K562 (cell line): ENCODE data around the gene ERP27. TPM values are rescaled to one million over a fixed set of nuclear protein-coding genes. Genes with fewer than 3 reads are reported as not detected.

Experiments used
- ATAC-seq: fragments of 200-7000 bp; cut with Tn5 transposase; 3 replicates; pipeline ENCODE4 v1.9.1; 2020; ENCODE audit warnings: moderate library complexity
- BruUV-seq: library from RNA; stranded (reverse); fragments of 400-500 nt; replicated peaks from 2 replicates; lab custom pipeline; 2021; lab: Mats Ljungman, UMichigan
- CTCF ChIA-PET: fragments of 300-600 bp; formaldehyde crosslinking; extraction: SDS; loops from one replicate; lab custom pipeline; 2021; ENCODE audit warnings: low intra/inter-chr PET ratio; lab: Yijun Ruan, JAX
- POLR2A ChIA-PET: fragments of 300-600, 350-650 bp; sonication (Branson Sonifier 250); formaldehyde crosslinking; extraction: SDS; loops from one replicate; lab custom pipeline; 2021; ENCODE audit warnings: antibody characterized with exemption, inconsistent platforms; lab: Yijun Ruan, JAX
- DNase-seq, 4 experiments: peaks; one replicate each; pipeline versions ENCODE4 v3.0.0 to v3.0.0-alpha.2; 2011 to 2018; ENCODE audit warnings: low spot score in 3 of 4, mixed read lengths in 3 of 4; ENCODE audit errors: extremely low read depth in 1 of 4
- FAIRE-seq: peaks from 2 replicates; lab custom pipeline; 2011; peaks lifted over from hg19 to GRCh38; lab: Jason Lieb, UNC
- H2AFZ ChIP-seq: 2 replicates; pipeline ENCODE4 v1.6.0; 2011; ENCODE audit warnings: low read depth, low read length, control low read depth, inconsistent platforms
- H3K27ac ChIP-seq: fragments of 200-600 bp; 3 replicates; pipeline ENCODE4 v1.8.0; 2011; ENCODE audit warnings: low read depth, mild to moderate bottlenecking, control low read depth, inconsistent platforms, low read length, moderate library complexity, mixed read lengths; ENCODE audit errors: extremely low read depth
- H3K27me3 ChIP-seq, 2 experiments: fragments of 300-600 bp in 1 of 2; 2 replicates in 1 of 2; 3 replicates in 1 of 2; pipeline versions ENCODE4 v1.6.0 to v1.8.0; 2011; ENCODE audit warnings: inconsistent platforms in 2 of 2, low read length in 2 of 2, mild to moderate bottlenecking in 1 of 2, mixed read lengths in 1 of 2, moderate library complexity in 1 of 2; ENCODE audit not compliant: control insufficient read depth in 2 of 2, insufficient read depth in 2 of 2
- H3K36me3 ChIP-seq: fragments of 300-600 bp; 3 replicates; pipeline ENCODE4 v1.8.0; 2011; ENCODE audit warnings: mild to moderate bottlenecking, low read length, inconsistent platforms; ENCODE audit not compliant: control insufficient read depth, insufficient read depth
- H3K4me1 ChIP-seq, 2 experiments: fragments of 200-600 bp in 1 of 2; replicated peaks in 1 of 2; 2 replicates in 1 of 2; 3 replicates in 1 of 2; pipeline versions ENCODE4 v1.5.1 to v1.8.0; 2011; ENCODE audit warnings: inconsistent platforms in 2 of 2, low read length in 2 of 2, mild to moderate bottlenecking in 1 of 2, mixed read lengths in 1 of 2, moderate library complexity in 1 of 2; ENCODE audit not compliant: control insufficient read depth in 2 of 2, insufficient read depth in 2 of 2
- H3K4me2 ChIP-seq: 2 replicates; pipeline ENCODE4 v1.6.1; 2011; ENCODE audit warnings: low read length, control low read depth, inconsistent platforms, mixed read lengths; ENCODE audit not compliant: insufficient read depth
- H3K4me3 ChIP-seq: fragments of 200-600 bp; sonication (generic), shearing (Covaris generic); 2 replicates; pipeline ENCODE4 v1.5.1; 2016; ENCODE audit warnings: control low read depth, inconsistent platforms
- H3K79me2 ChIP-seq: fragments of 200-600 bp; 3 replicates; pipeline ENCODE4 v1.8.0; 2011; ENCODE audit warnings: low read length, inconsistent platforms; ENCODE audit not compliant: control insufficient read depth, insufficient read depth
- H3K9ac ChIP-seq, 2 experiments: 2 replicates each; pipeline versions ENCODE4 v1.6.0 to v1.6.1; 2011; ENCODE audit warnings: low read depth in 2 of 2, low read length in 2 of 2, control low read depth in 1 of 2, inconsistent platforms in 1 of 2, mild to moderate bottlenecking in 1 of 2, mixed read lengths in 1 of 2; ENCODE audit not compliant: insufficient read depth in 1 of 2
- H3K9me1 ChIP-seq: one replicate; pipeline ENCODE4 v1.6.0; 2011; ENCODE audit warnings: inconsistent platforms, mild to moderate bottlenecking, low read length, moderate library complexity; ENCODE audit not compliant: control insufficient read depth, insufficient read depth
- H3K9me3 ChIP-seq: replicated peaks from 2 replicates; pipeline ENCODE4 v1.5.1; 2011; ENCODE audit warnings: low read depth, low read length, inconsistent platforms; ENCODE audit not compliant: control insufficient read depth, insufficient read depth
- H4K20me1 ChIP-seq: replicated peaks from 2 replicates; pipeline ENCODE4 v1.6.1; 2011; ENCODE audit warnings: low read length, inconsistent platforms, mixed read lengths; ENCODE audit not compliant: control insufficient read depth, insufficient read depth
- CHAMP1 ChIP-seq: fragments of 450-650 bp; IDR thresholded peaks from 2 replicates; pipeline ENCODE4 v1.6.1; 2016; ENCODE audit warnings: mild to moderate bottlenecking
- DMBX1 ChIP-seq: fragments of 250-450 bp; sonication (Bioruptor Pico); IDR thresholded peaks from 2 replicates; pipeline ENCODE4 v1.8.0; 2022; ENCODE audit warnings: inconsistent platforms, mild to moderate bottlenecking, moderate library complexity, borderline replicate concordance
- EP400 ChIP-seq: fragments of 450-650 bp; IDR thresholded peaks from 2 replicates; pipeline ENCODE4 v1.6.1; 2017; ENCODE audit warnings: antibody characterized with exemption, mild to moderate bottlenecking, moderate library complexity
- NKRF ChIP-seq: fragments of 450-650 bp; IDR thresholded peaks from 2 replicates; pipeline ENCODE4 v1.6.1; 2016; ENCODE audit warnings: borderline replicate concordance
- THAP7 ChIP-seq: fragments of 250-450 bp; sonication (Bioruptor Pico); IDR thresholded peaks from 2 replicates; pipeline ENCODE4 v1.5.0; 2021
- ZFP91 ChIP-seq: sonication (generic); formaldehyde crosslinking; IDR thresholded peaks from 2 replicates; pipeline ENCODE4 v1.8.0; 2022; ENCODE audit warnings: mild to moderate bottlenecking, missing genetic modification reagents
- ZNF408 ChIP-seq: fragments of 250-450 bp; sonication (Bioruptor Pico); IDR thresholded peaks from 2 replicates; pipeline ENCODE4 v1.4.0; 2020; ENCODE audit warnings: low read depth, mild to moderate bottlenecking, moderate library complexity
- whole genome bisulfite sequencing: fragments of 100-300 bp; shearing (Covaris generic); methylation state at CpG from one replicate; pipeline ENCODE4 v1.1.6; 2016; ENCODE audit warnings: low coverage, mixed read lengths; ENCODE audit not compliant: insufficient coverage; ENCODE audit errors: missing lambda C conversion rate; 5-methylcytosine and 5-hydroxymethylcytosine counted together
- in situ Hi-C: fragments of 300-500 bp; cut with MboI; formaldehyde crosslinking; loops from 4 replicates; pipeline ENCODE4 v1.15.0; 2018; ENCODE audit warnings: inconsistent platforms, mixed read lengths
- intact Hi-C: fragments of 100-400 bp; cut with micrococcal nuclease; formaldehyde crosslinking; loops from 2 replicates; pipeline ENCODE4 v1.14.2; 2022
- polyA plus RNA-seq, 8 experiments: library from polyadenylated mRNA; depleted of rRNA in 4 of 8; stranded (reverse) in 5 of 8; unstranded in 3 of 8; fragments of >200 nt; fragmentation: Nextera tagmentation in 2 of 8; fragmentation: Illumina TruSeq in 1 of 8; extraction: Ambion mirVana in 2 of 8; extraction: Trizol in 1 of 8; gene quantifications; 2 replicates each; pipeline versions ENCODE4 v1.2.1 to v1.2.3, GENCODE V29; 2011 to 2014; ENCODE audit warnings: inconsistent platforms in 1 of 8, missing spikeins in 1 of 8
- total RNA-seq, 7 experiments: library from RNA; depleted of rRNA in 6 of 7; stranded (reverse); fragments of >200 nt in 6 of 7; fragmentation: Illumina TruSeq in 2 of 7; extraction: Trizol in 2 of 7; gene quantifications; 2 replicates each; pipeline versions ENCODE4 v1.2.1 to v1.2.3, GENCODE V29; 2011 to 2021; ENCODE audit warnings: low replicate concordance in 1 of 7

ERP27 gene
- total and polyA plus RNA-seq, 9 of the 15 experiments (the other 6 are each of a cell fraction or from before 2014, with no cell fraction given) = 0.07 to 0.27 (median 0.11) TPM; not detected in 6

GRCh38 chr12:14974633-14975032, 36.3 kb upstream of the ERP27 start:
- FAIRE-seq = no peak
- WGBS = 0% methylated on average over 3 of the region's 3 CpGs
- H3K4me1 ChIP-seq = peaks cover 0 to 2% of the 10 kb centered on the region in 2 experiments; a peak in 2 of 5 replicates
- ChIA-PET POLR2A (no interaction called here), CTCF (no interaction called here)
- no peaks in the 10 kb centered on the region for H3K9me1 ChIP-seq
- H3K36me3 ChIP-seq = no peaks in the 10 kb centered on the region
- no peak overlapping the region for H3K27ac ChIP-seq
- H3K9me3 ChIP-seq = no peaks in the 10 kb centered on the region
- no peak for ATAC-seq
- TF ChIP-seq NKRF = no peak
- H3K79me2 ChIP-seq = no peaks in the 10 kb centered on the region
- BruUV-seq = no TSS peak
- H3K4me3 ChIP-seq = no peak overlapping the region
- H3K4me2 ChIP-seq = no peak overlapping the region
- H2AFZ ChIP-seq = no peak overlapping the region
- H3K9ac ChIP-seq = no peak overlapping the region
- DNase-seq = no peak
- intact Hi-C loops (no loop called here), in situ Hi-C loops (loop anchor here (25.0 kb wide), 1 partner anchor 762 kb away; no protein-coding TSS in a partner anchor)
- H3K27me3 ChIP-seq = no peaks in the 10 kb centered on the region
- no peaks in the 10 kb centered on the region for H4K20me1 ChIP-seq

GRCh38 chr12:14972816-14973215, 34.5 kb upstream of the ERP27 start, which contains the start of gene PDE6H:
TSS of gene PDE6H (plus strand) at chr12:14973042. CDS start at chr12:14978013, 4,971 bp downstream.
- H3K4me1 ChIP-seq = peaks cover 0 to 2% of the 10 kb centered on the region in 2 experiments; a peak in 2 of 5 replicates
- in situ Hi-C loops (loop anchor here (25.0 kb wide), 1 partner anchor 761 kb away; no protein-coding TSS in a partner anchor), intact Hi-C loops (no loop called here)
- no peak within 1 kb of the TSS for H3K9ac ChIP-seq
- H3K36me3 ChIP-seq = no peaks in the 10 kb centered on the region
- H3K9me3 ChIP-seq = no peaks in the 10 kb centered on the region
- no peaks in the 10 kb centered on the region for H3K9me1 ChIP-seq
- no peak within 1 kb of the TSS for H3K4me2 ChIP-seq
- no peaks in the 10 kb centered on the region for H4K20me1 ChIP-seq
- H3K79me2 ChIP-seq = no peaks in the 10 kb centered on the region
- no peak within 1 kb of the TSS for H3K27ac ChIP-seq
- no peak within 1 kb of the TSS for H2AFZ ChIP-seq
- DNase-seq = no peak
- H3K27me3 ChIP-seq = no peaks in the 10 kb centered on the region
- ATAC-seq = no peak
- CTCF ChIA-PET = no interaction called here
- no peak within 1 kb of the TSS for H3K4me3 ChIP-seq
- BruUV-seq = no TSS peak
- 14% methylated on average over 2 of the region's 2 CpGs for WGBS
- no peak for FAIRE-seq
- POLR2A ChIA-PET = no interaction called here
- TF ChIP-seq THAP7 = no peak
- TF ChIP-seq EP400 = no peak
- no peak for TF ChIP-seq ZNF408 (CRISPR knock-in tag)
- TF ChIP-seq DMBX1 (CRISPR knock-in tag) = no peak
- no peak for TF ChIP-seq CHAMP1
- TF ChIP-seq ZFP91 (CRISPR knock-in tag) = no peak
